BLaER1 (cell line): ENCODE results near the gene RPS6KA1.
A peak's percentile ranks its signal among the peaks of the same experiment; 100 is the strongest.

Source experiments
- H3K27ac ChIP-seq: shearing (Covaris generic); formaldehyde crosslinking; 2 replicates; pipeline ENCODE4 v1.8.1; 2022
- H3K27me3 ChIP-seq: shearing (Covaris generic); formaldehyde crosslinking; 2 replicates; pipeline ENCODE4 v1.8.1; 2022
- H3K36me3 ChIP-seq: shearing (Covaris generic); formaldehyde crosslinking; 2 replicates; pipeline ENCODE4 v1.8.1; 2022
- H3K4me1 ChIP-seq: shearing (Covaris generic); formaldehyde crosslinking; 2 replicates; pipeline ENCODE4 v1.8.1; 2022
- H3K4me2 ChIP-seq: shearing (Covaris generic); formaldehyde crosslinking; 2 replicates; pipeline ENCODE4 v1.8.1; 2022
- H3K4me3 ChIP-seq: shearing (Covaris generic); formaldehyde crosslinking; 2 replicates; pipeline ENCODE4 v1.8.1; 2022
- H3K9ac ChIP-seq: shearing (Covaris generic); formaldehyde crosslinking; 2 replicates; pipeline ENCODE4 v1.8.1; 2022
- H3K9me3 ChIP-seq: shearing (Covaris generic); formaldehyde crosslinking; 2 replicates; pipeline ENCODE4 v1.8.1; 2022
- H4K20me1 ChIP-seq: shearing (Covaris generic); formaldehyde crosslinking; 2 replicates; pipeline ENCODE4 v1.8.1; 2022
- Cebpa-rat ChIP-seq: shearing (Covaris generic); IDR thresholded peaks from 2 replicates; pipeline ENCODE4 v1.8.1; 2022

The RPS6KA1 gene

DNA sequence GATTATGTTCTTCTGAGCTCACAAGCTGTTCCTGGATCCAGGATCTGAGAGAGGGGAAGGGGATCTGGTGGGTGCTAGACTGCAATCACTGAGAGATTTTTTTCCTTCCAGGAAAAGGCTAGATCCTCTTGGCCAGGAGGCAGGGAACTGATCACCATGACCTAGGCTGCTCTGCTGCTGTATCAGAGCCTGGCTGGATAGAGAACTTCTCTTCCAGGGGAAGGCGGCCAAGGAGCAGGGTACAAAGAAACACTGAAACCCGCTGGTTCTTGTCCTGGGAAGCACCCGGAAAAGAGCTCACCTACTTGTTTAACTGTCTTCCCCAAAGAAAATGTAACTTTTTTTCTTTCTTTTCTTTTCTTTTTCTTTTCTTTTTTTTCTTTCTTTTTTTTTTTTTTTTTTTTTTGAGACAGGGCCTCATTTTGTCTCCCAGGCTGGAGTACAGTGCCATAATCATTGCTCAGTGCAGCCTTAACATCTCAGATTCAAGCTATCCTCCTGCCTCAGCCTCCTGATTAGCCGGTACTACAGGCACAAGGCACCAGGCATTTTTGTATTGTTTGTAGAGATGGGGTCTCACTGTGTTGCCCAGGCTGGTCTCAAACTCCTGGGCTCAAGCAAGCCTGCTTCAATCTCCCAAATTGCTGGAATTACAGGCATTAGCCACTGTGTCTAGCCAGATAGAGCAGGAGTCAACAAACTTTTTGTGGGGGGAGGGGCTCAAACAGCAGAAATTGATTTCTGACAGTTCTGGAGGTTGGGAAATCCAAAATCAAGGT, 12.4 kb upstream of the RPS6KA1 start:
- Histone ChIP-seq H3K9me3 (no peaks in the 10 kb centered on the region), H4K20me1 (no peaks in the 10 kb centered on the region), H3K4me2 (no peak overlapping the region), H3K4me1 (no peaks in the 10 kb centered on the region), H3K27ac (no peak overlapping the region), H3K36me3 (no peaks in the 10 kb centered on the region), H3K27me3 (no peaks in the 10 kb centered on the region), H3K4me3 (no peak overlapping the region), H3K9ac (no peak overlapping the region)
- no peak for TF ChIP-seq Cebpa-rat

DNA sequence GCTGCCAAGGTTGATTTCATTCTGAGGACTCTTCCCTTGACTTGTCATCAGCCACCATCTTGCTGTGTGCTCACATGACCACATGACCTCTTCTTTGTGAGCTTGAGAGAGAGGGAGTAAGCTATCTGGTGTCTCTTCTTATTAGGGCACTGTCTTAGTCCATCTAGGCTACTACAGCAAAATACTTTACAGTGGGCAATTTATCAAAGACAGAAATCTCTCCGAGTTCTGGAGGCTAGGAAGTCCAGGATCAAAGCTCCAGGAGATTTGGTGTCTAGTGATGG, 11.9 kb upstream of the RPS6KA1 start:
- Histone ChIP-seq H3K4me3 (no peak overlapping the region), H3K27ac (no peak overlapping the region), H3K9ac (no peak overlapping the region), H3K9me3 (no peaks in the 10 kb centered on the region), H3K27me3 (no peaks in the 10 kb centered on the region), H3K36me3 (no peaks in the 10 kb centered on the region), H3K4me1 (no peaks in the 10 kb centered on the region), H4K20me1 (no peaks in the 10 kb centered on the region), H3K4me2 (no peak overlapping the region)
- TF ChIP-seq Cebpa-rat = no peak

DNA sequence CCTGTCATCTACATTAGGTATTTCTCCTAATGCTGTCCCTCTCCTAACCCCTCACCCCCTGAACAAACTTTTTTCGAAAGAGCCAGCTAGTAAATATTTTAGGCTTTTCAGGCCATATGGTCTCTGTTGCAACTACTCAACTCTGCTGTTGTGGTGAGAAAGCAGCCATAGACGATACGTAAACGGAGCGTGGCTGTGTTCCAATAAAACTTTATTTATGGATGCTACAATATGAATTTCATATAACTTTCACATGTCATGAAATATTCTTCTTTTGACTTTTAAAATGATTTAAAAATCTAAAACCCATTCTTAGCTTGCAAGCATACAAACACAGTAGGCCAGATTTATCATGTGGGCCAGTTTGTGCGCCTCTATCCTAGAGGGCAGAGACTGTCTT, 11.2 kb upstream of the RPS6KA1 start:
- H3K4me1 ChIP-seq = no peaks in the 10 kb centered on the region
- H3K27ac ChIP-seq = no peak overlapping the region
- H3K4me3 ChIP-seq = no peak overlapping the region
- no peaks in the 10 kb centered on the region for H3K36me3 ChIP-seq
- no peaks in the 10 kb centered on the region for H3K9me3 ChIP-seq
- no peak for TF ChIP-seq Cebpa-rat
- H3K27me3 ChIP-seq = no peaks in the 10 kb centered on the region
- no peaks in the 10 kb centered on the region for H4K20me1 ChIP-seq
- H3K4me2 ChIP-seq = no peak overlapping the region
- H3K9ac ChIP-seq = no peak overlapping the region

DNA sequence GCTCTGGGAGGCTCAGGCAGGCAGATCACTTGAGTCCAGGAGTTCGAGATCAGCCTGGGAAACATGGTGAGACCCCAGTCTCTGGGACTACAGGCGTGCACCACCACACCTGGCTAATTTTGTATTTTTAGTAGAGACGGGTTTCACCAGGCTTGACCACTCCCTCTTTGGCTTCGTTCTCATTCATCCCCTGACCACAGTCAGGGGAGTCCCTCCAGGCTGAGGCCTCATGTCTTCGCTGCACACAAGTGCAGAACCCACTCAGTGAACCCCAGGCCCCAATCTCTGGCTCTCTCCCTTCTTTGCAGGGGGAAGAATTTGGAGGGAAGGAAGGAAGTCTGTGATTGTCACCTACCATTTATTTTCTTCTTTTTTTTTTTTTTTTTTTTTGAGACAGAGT, 9.2 kb upstream of the RPS6KA1 start:
- H3K9me3 ChIP-seq = no peaks in the 10 kb centered on the region
- TF ChIP-seq Cebpa-rat = no peak
- H3K4me3 ChIP-seq = no peak overlapping the region
- no peaks in the 10 kb centered on the region for H4K20me1 ChIP-seq
- no peak overlapping the region for H3K27ac ChIP-seq
- no peaks in the 10 kb centered on the region for H3K4me1 ChIP-seq
- H3K9ac ChIP-seq = no peak overlapping the region
- H3K4me2 ChIP-seq = no peak overlapping the region
- H3K27me3 ChIP-seq = no peaks in the 10 kb centered on the region
- no peaks in the 10 kb centered on the region for H3K36me3 ChIP-seq

DNA sequence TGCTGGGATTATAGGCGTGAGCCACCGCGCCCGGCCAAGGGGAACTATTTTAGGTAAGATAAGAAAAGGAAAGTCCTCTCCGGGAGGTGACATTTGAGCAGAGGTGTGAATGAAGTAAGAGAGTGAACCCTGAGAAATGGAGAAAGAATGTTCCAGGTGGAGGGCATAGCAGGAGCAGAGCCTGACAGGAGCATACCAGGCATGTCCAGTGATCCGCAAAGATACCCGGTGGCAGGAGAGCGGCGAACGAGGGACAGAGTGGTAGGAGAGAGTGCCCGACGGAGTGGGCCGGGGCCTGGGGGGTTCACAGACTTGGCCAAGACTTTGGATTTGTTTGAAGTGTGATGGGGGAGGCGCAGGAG, 7.9 kb upstream of the RPS6KA1 start:
- Histone ChIP-seq H3K27ac (no peak overlapping the region), H3K27me3 (no peaks in the 10 kb centered on the region), H3K4me3 (no peak overlapping the region), H3K9me3 (no peaks in the 10 kb centered on the region), H4K20me1 (no peaks in the 10 kb centered on the region), H3K36me3 (no peaks in the 10 kb centered on the region), H3K9ac (no peak overlapping the region), H3K4me1 (no peaks in the 10 kb centered on the region), H3K4me2 (no peak overlapping the region)
- no peak for TF ChIP-seq Cebpa-rat

DNA sequence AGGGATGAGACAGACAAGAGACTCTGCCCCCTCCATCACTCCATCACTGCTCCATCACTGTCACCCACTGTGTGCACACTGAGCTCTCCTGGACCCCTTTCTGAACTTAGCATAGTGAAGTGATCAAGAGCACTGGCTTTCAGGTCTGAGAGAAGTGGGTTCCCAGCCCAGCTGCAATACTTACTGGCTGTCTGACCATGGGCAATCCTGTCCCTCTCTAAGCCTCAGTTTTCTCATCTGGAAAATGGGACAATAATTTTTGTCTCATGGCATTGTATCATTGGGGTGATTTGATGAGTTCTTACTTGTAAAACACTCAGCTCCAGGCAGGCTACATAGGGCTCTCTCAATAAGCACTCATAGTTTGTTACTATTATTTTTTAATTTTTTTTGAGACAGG, 7.5 kb upstream of the RPS6KA1 start:
- TF ChIP-seq Cebpa-rat = no peak
- H3K4me1 ChIP-seq = no peaks in the 10 kb centered on the region
- no peak overlapping the region for H3K27ac ChIP-seq
- no peak overlapping the region for H3K4me3 ChIP-seq
- H3K9ac ChIP-seq = no peak overlapping the region
- H3K27me3 ChIP-seq = no peaks in the 10 kb centered on the region
- no peaks in the 10 kb centered on the region for H4K20me1 ChIP-seq
- no peak overlapping the region for H3K4me2 ChIP-seq
- H3K36me3 ChIP-seq = no peaks in the 10 kb centered on the region
- no peaks in the 10 kb centered on the region for H3K9me3 ChIP-seq

DNA sequence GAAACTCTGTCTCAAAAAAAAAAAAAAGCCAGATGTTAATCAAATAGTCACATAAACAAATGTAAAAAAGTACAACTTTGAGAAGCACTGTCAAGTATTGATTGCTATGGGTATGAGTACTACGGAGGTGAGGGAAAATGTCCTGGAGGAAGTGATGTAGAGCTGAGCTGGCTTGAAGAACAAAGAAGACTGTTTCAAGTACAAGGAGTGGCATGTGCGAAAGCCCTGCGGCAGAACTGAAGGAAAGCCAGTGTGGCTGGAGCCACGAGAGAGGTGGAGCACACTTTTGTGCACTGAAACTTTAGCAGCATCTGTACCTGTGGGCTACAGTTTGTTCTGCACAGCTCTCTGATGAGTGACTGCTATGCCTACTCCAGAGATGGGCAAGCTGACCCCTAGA, 5.4 kb upstream of the RPS6KA1 start:
- no peaks in the 10 kb centered on the region for H3K27me3 ChIP-seq
- H3K36me3 ChIP-seq = no peaks in the 10 kb centered on the region
- no peaks in the 10 kb centered on the region for H3K4me1 ChIP-seq
- H3K27ac ChIP-seq = no peak overlapping the region
- H3K9me3 ChIP-seq = no peaks in the 10 kb centered on the region
- no peak for TF ChIP-seq Cebpa-rat
- H3K4me3 ChIP-seq = no peak overlapping the region
- H3K9ac ChIP-seq = no peak overlapping the region
- H4K20me1 ChIP-seq = no peaks in the 10 kb centered on the region
- H3K4me2 ChIP-seq = no peak overlapping the region

DNA sequence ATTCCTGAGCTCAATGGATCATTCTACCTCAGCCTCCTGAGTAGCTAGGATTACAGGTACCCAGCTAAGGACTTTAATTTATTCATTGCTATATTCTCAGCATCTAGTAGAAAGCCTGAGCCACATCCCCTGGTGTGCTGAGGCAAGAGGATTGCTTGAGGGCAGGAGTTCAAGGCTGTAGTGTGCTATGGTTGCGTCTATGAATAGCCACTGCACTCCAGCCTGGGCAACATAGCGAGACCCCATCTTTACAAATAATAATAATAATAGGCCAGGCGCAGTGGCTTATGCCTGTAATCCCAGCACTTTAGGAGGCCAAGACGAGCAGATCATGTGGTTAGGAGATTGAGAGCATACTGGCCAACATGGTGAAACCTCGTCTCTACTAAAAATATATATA, 3.3 kb upstream of the RPS6KA1 start:
- no peaks in the 10 kb centered on the region for H3K36me3 ChIP-seq
- H3K27ac ChIP-seq = no peak overlapping the region
- no peak overlapping the region for H3K4me3 ChIP-seq
- H4K20me1 ChIP-seq = peaks cover 15% of the 10 kb centered on the region
- no peaks in the 10 kb centered on the region for H3K9me3 ChIP-seq
- H3K27me3 ChIP-seq = no peaks in the 10 kb centered on the region
- H3K4me1 ChIP-seq = peaks cover 12% of the 10 kb centered on the region
- TF ChIP-seq Cebpa-rat = no peak
- H3K9ac ChIP-seq = no peak overlapping the region
- H3K4me2 ChIP-seq = no peak overlapping the region

DNA sequence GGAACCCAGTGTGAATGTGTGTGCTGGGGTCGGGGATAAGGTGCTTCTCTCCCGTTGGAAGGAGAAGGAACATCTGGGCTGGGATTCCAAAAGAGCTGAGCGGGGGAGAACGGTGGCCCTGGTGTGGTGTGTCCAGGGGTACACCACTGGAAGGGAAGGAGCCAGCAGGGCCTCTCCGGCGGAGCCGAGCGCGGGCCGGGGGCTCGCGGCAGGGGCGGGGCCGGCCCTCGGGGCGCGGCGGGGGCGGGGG, 231 bp upstream of the RPS6KA1 start:
- no peak for TF ChIP-seq Cebpa-rat
- peak overlapping the region; percentile 36; the same call in 1 of the 2 replicates for H3K27ac ChIP-seq

DNA sequence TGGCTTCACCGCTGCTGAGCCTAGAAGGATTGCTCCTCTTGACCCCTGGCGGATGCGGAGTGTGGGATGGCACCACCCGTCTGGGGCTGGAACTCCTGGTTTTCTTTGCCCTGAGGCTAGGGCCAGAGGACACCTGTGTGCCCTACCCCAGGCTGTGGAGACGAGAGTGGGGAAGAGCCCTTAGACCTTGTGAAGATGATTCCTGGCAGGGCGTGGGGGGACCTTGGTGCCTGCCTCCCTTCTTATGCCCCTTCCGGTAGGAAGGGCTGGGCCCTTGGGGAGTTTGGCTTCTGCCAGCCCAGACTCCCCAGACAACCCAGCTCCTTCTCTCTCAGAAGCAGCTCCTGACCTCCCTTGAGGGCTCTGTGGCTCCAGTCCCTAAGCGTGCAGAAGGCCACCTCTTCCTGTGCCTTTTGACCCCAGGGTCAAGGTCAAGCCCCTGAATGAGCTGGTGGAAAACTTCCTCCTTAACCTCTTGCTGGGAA, 891 bp downstream of the RPS6KA1 start:
- Histone ChIP-seq H3K36me3 (no peaks in the 10 kb centered on the region), H3K27me3 (no peaks in the 10 kb centered on the region), H4K20me1 (peaks cover 52% of the 10 kb centered on the region), H3K4me3 (peak overlapping the region; percentile 98), H3K27ac (peak overlapping the region; percentile 88), H3K4me2 (peak overlapping the region; percentile 100), H3K9ac (peak overlapping the region; percentile 92), H3K9me3 (no peaks in the 10 kb centered on the region), H3K4me1 (peaks cover 54% of the 10 kb centered on the region)
- no peak for TF ChIP-seq Cebpa-rat

More for the DNA sequence above, 231 bp upstream of the RPS6KA1 start:
- H3K4me3 ChIP-seq = peak overlapping the region; percentile 98
- peak overlapping the region; percentile 100 for H3K4me2 ChIP-seq
- peaks cover 41% of the 10 kb centered on the region for H4K20me1 ChIP-seq
- H3K9ac ChIP-seq = peak overlapping the region; percentile 92; the same call in 1 of the 2 replicates
- no peaks in the 10 kb centered on the region for H3K27me3 ChIP-seq
- peaks cover 42% of the 10 kb centered on the region for H3K4me1 ChIP-seq
- no peaks in the 10 kb centered on the region for H3K9me3 ChIP-seq
- H3K36me3 ChIP-seq = no peaks in the 10 kb centered on the region

DNA sequence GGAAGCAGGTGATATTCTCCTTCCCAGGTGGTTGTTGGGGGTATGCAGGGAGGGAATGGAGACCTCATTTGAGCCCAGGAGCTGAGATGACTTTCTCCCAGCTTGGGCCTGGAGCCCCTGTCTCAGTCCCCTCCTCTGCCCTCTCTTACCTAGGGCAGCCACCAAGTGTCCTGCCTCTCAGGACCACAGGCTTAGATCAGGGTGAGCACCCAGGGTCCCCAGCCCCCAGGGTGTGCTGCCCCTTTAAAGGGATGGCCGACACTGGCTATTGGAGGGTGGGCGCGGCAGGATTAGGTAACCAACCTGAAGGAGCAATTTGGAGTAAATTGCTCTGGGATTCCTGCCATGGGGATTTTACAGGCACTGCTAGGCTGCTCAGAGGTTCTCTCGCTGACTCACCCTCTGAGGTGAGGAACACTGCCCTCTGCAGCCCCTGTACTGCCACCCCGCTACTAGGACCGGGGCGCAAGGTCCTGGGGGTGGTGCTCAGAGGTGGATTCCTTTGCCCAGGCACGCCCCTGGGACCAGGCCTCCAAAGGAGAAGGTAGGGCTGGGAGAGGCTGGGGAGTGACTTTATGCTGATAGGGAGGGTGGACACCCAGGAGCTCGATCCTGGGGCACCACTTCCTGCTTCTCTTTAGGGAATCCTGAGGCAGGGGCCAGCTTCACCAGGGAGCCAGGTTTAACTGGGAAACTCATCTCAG, 1.5 kb downstream of the RPS6KA1 start:
- no peaks in the 10 kb centered on the region for H3K9me3 ChIP-seq
- peak overlapping the region; percentile 98 for H3K4me3 ChIP-seq
- peaks cover 60% of the 10 kb centered on the region for H3K4me1 ChIP-seq
- no peaks in the 10 kb centered on the region for H3K27me3 ChIP-seq
- TF ChIP-seq Cebpa-rat = no peak
- H3K36me3 ChIP-seq = no peaks in the 10 kb centered on the region
- peaks cover 56% of the 10 kb centered on the region for H4K20me1 ChIP-seq
- H3K9ac ChIP-seq = peak overlapping the region; percentile 92
- H3K27ac ChIP-seq = peak overlapping the region; percentile 88
- H3K4me2 ChIP-seq = peak overlapping the region; percentile 100
